ENCODE measurements around the gene CFAP47.
"Not testable (repeated sequence)": the region's sequence is repeated elsewhere in the genome, so short reads cannot be mapped to it uniquely, and the experiment has no call there.

DNA sequence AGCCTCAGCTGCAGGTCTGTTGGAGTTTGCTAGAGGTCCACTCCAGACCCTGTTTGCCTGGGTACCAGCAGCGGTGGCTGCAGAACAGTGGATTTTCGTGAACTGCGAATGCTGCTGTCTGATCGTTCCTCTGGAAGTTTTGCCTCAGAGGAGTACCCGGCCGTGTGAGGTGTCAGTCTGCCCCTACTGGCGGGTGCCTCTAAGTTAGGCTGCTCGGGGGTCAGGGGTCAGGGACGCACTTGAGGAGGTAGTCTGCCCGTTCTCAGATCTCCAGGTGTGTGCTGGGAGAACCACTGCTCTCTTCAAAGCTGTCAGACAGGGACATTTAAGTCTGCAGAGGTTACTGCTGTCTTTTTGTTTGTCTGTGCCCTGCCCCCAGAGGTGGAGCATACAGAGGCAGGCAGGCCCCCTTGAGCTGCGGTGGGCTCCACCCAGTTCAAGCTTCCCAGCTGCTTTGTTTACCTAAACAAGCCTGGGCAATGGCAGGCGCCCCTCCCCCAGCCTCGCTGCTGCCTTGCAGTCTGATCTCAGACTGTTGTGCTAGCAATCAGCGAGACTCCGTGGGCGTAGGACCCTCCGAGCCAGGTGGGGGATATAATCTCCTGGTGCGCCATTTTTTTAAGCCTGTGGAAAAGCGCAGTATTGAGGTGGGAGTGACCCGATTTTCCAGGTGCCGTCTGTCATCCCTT lies 315.4 kb downstream of the CFAP47 start:
- TF ChIP-seq CTCF (conservative IDR thresholded peaks at IDR 0.05; ENCODE audit: low read length); EZH2phosphoT487 (IDR thresholded peaks at IDR 0.05; ENCODE audit: borderline replicate concordance, low read depth, low read length): not testable (repeated sequence)

All from OCI-LY7 (cell line).